HepG2 (cell line): ENCODE results near the gene CHRNB1. TPM values are rescaled to one million over a fixed set of nuclear protein-coding genes. Genes with fewer than 3 reads are reported as not detected.

Experiments used
- AFF4 ChIP-seq: sonication (generic); formaldehyde crosslinking; IDR thresholded peaks from 2 replicates; pipeline ENCODE4 v1.4.0; 2020; ENCODE audit warnings: missing genetic modification reagents
- ATM ChIP-seq: fragments of 450-650 bp; IDR thresholded peaks from 2 replicates; pipeline ENCODE4 v1.7.1; 2017; ENCODE audit warnings: mild to moderate bottlenecking, borderline replicate concordance
- GFI1 ChIP-seq: sonication (generic); formaldehyde crosslinking; IDR thresholded peaks from 2 replicates; pipeline ENCODE4 v1.5.0; 2020; ENCODE audit warnings: missing genetic modification reagents, mild to moderate bottlenecking, borderline replicate concordance
- MXI1 ChIP-seq: IDR thresholded peaks from 3 replicates; pipeline ENCODE4 v1.6.1; 2012; ENCODE audit warnings: low read depth, low read length, inconsistent platforms, borderline replicate concordance
- TFE3 ChIP-seq: IDR thresholded peaks from 2 replicates; pipeline ENCODE4 v1.6.1; 2016
- TRIM24 ChIP-seq: sonication (generic); formaldehyde crosslinking; IDR thresholded peaks from 2 replicates; pipeline ENCODE4 v1.8.0; 2022; ENCODE audit warnings: mild to moderate bottlenecking, missing genetic modification reagents
- ZBTB20 ChIP-seq: sonication (generic); formaldehyde crosslinking; IDR thresholded peaks from 2 replicates; pipeline ENCODE4 v1.8.1; 2023; ENCODE audit warnings: missing genetic modification reagents, low read depth, mild to moderate bottlenecking, borderline replicate concordance
- ZNF343 ChIP-seq: sonication (generic); formaldehyde crosslinking; IDR thresholded peaks from 2 replicates; pipeline ENCODE4 v1.4.0; 2020; ENCODE audit warnings: mild to moderate bottlenecking, missing genetic modification reagents
- ZNF652 ChIP-seq: IDR thresholded peaks from 2 replicates; pipeline ENCODE4 v1.6.1; 2016; ENCODE audit warnings: low read depth, borderline replicate concordance
- ZNF678 ChIP-seq: sonication (generic); formaldehyde crosslinking; IDR thresholded peaks from 2 replicates; pipeline ENCODE4 v1.4.0; 2020; ENCODE audit warnings: mild to moderate bottlenecking, missing genetic modification reagents
- ZNF784 ChIP-seq: sonication (generic); formaldehyde crosslinking; IDR thresholded peaks from 2 replicates; pipeline ENCODE4 v1.5.1; 2020; ENCODE audit warnings: missing genetic modification reagents, mild to moderate bottlenecking, borderline replicate concordance
- polyA plus RNA-seq, 8 experiments: library from polyadenylated mRNA; depleted of rRNA in 3 of 8; stranded (reverse) in 7 of 8; unstranded in 1 of 8; fragments of >200 nt; fragmentation: Illumina TruSeq in 4 of 8; extraction: Trizol in 4 of 8; gene quantifications; 2 replicates each; pipeline versions ENCODE4 v1.2.1 to v1.2.3, GENCODE V29; 2011 to 2016; ENCODE audit warnings: low read depth in 4 of 8, missing spikeins in 1 of 8, mixed read lengths in 1 of 8; ENCODE audit not compliant: insufficient read depth in 1 of 8
- total RNA-seq, 5 experiments: library from RNA; depleted of rRNA; stranded (reverse); fragments of >200 nt; fragmentation: Illumina TruSeq; extraction: Trizol; gene quantifications; 2 replicates each; pipeline ENCODE4 v1.2.3, GENCODE V29; 2016; ENCODE audit warnings: low read depth in 1 of 5
- TF ChIP-seq, protein P1 (sequence below): sonication (generic); formaldehyde crosslinking; IDR thresholded peaks from 2 replicates; pipeline ENCODE4 v1.4.0; 2020; ENCODE audit warnings: mild to moderate bottlenecking, missing genetic modification reagents, borderline replicate concordance
- TF ChIP-seq, protein P2 (sequence below): sonication (generic); formaldehyde crosslinking; IDR thresholded peaks from 2 replicates; pipeline ENCODE4 v1.4.0; 2020; ENCODE audit warnings: missing genetic modification reagents, low read depth, mild to moderate bottlenecking, borderline replicate concordance
- TF ChIP-seq, protein P3 (sequence below): fragments of 450-650 bp; IDR thresholded peaks from 2 replicates; pipeline ENCODE4 v1.6.1; 2016

CHRNB1 gene
- total and polyA plus RNA-seq, 2 of the 13 experiments (the other 11 are each of a cell fraction or from before 2014, with no cell fraction given): 5.4 to 33.7 TPM

GRCh38 chr17:7483255-7484066 lies 38.6 kb downstream of the CHRNB1 start (continued):
- TF ChIP-seq, protein P1, sequence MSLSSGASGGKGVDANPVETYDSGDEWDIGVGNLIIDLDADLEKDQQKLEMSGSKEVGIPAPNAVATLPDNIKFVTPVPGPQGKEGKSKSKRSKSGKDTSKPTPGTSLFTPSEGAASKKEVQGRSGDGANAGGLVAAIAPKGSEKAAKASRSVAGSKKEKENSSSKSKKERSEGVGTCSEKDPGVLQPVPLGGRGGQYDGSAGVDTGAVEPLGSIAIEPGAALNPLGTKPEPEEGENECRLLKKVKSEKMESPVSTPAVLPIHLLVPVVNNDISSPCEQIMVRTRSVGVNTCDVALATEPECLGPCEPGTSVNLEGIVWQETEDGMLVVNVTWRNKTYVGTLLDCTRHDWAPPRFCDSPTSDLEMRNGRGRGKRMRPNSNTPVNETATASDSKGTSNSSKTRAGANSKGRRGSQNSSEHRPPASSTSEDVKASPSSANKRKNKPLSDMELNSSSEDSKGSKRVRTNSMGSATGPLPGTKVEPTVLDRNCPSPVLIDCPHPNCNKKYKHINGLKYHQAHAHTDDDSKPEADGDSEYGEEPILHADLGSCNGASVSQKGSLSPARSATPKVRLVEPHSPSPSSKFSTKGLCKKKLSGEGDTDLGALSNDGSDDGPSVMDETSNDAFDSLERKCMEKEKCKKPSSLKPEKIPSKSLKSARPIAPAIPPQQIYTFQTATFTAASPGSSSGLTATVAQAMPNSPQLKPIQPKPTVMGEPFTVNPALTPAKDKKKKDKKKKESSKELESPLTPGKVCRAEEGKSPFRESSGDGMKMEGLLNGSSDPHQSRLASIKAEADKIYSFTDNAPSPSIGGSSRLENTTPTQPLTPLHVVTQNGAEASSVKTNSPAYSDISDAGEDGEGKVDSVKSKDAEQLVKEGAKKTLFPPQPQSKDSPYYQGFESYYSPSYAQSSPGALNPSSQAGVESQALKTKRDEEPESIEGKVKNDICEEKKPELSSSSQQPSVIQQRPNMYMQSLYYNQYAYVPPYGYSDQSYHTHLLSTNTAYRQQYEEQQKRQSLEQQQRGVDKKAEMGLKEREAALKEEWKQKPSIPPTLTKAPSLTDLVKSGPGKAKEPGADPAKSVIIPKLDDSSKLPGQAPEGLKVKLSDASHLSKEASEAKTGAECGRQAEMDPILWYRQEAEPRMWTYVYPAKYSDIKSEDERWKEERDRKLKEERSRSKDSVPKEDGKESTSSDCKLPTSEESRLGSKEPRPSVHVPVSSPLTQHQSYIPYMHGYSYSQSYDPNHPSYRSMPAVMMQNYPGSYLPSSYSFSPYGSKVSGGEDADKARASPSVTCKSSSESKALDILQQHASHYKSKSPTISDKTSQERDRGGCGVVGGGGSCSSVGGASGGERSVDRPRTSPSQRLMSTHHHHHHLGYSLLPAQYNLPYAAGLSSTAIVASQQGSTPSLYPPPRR (CRISPR knock-in tag): no peak
- no peak for TF ChIP-seq TRIM24 (CRISPR knock-in tag)
- no peak for TF ChIP-seq GFI1 (CRISPR knock-in tag)
- 0 out of 2 replicates have a peak, but pooled peaks have one; percentile 3 for TF ChIP-seq ZNF343 (CRISPR knock-in tag)
- TF ChIP-seq ZNF678 (CRISPR knock-in tag): no peak
- peak; percentile 84 for TF ChIP-seq TFE3 (CRISPR knock-in tag)
- TF ChIP-seq, protein P2, sequence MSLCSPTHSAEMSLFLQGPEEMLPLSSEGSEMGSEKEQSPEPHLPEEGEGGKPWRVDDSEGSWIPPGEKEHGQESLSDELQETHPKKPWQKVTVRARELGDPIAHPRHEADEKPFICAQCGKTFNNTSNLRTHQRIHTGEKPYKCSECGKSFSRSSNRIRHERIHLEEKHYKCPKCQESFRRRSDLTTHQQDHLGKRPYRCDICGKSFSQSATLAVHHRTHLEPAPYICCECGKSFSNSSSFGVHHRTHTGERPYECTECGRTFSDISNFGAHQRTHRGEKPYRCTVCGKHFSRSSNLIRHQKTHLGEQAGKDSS (CRISPR knock-in tag): no peak
- TF ChIP-seq ZNF652 (CRISPR knock-in tag): no peak
- TF ChIP-seq ZBTB20 (CRISPR knock-in tag): peak; percentile 58; the same call in 1 of the 2 replicates
- no peak for TF ChIP-seq ATM
- TF ChIP-seq MXI1: peak; percentile 42; the same call in 1 of the 3 replicates
- TF ChIP-seq, protein P3, sequence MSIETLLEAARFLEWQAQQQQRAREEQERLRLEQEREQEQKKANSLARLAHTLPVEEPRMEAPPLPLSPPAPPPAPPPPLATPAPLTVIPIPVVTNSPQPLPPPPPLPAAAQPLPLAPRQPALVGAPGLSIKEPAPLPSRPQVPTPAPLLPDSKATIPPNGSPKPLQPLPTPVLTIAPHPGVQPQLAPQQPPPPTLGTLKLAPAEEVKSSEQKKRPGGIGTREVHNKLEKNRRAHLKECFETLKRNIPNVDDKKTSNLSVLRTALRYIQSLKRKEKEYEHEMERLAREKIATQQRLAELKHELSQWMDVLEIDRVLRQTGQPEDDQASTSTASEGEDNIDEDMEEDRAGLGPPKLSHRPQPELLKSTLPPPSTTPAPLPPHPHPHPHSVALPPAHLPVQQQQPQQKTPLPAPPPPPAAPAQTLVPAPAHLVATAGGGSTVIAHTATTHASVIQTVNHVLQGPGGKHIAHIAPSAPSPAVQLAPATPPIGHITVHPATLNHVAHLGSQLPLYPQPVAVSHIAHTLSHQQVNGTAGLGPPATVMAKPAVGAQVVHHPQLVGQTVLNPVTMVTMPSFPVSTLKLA: peak; percentile 37
- no peak for TF ChIP-seq ZNF784
- no peak for TF ChIP-seq AFF4 (CRISPR knock-in tag)
